HG03064 (cell line): ENCODE measurements around the gene SPATA6L.

Experiments used
- ATAC-seq: cut with Tn5 transposase; IDR thresholded peaks from one replicate; pipeline ENCODE4 v1.9.1; 2021; ENCODE audit warnings: low read depth; ENCODE audit not compliant: unreplicated experiment

SPATA6L gene

DNA sequence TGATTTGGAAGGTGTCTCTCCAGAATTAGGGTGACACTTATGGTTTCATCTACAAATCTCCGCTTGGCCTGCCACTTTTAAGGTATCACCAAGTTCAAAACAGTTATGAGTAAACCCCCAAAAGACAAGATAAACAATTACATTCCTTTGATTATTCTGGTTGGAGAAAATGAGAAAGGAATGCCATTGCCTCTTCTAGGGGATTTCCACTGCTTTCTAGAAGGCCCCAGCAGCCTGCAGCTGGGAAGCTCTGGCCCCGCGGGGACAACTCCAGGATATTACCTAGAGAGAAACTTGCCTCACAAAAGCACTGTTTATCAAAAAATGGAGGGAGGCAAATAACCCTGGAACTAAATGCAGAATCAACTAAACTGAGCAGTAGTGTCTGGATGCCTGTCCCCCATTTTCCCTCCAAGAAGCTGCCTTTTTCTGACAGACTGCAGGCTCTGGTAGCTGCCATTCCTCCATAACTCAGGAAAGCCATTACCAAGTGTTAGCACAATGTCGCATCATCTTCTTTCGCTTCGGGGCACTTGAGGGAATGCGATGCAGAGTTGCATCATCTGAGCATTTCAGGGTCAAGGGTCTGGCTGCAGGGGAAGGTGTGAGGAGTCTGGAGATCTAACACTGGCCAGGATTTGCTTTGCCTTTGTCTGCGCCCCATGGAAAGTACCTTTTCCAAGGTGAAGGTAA lies 75.7 kb downstream of the SPATA6L start:
- no peak for ATAC-seq

DNA sequence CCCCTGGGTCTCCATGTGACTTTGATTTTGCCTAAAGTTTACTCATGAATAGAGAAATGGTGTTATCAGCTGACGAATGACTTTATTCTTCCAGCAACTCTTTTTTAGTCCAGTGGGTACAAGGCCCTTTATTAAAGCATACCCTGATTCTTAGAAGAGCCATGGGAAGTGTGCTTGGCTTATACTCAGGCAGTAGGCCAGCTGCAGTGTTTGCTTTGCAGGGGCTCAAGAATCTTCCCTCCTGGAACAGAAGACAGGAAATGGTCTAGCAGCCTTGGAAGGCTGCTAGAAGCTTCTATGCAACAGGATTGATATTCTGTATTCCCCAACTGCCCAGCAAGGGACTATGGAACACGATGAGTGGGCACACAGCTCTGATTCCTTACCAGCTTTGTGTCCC lies 77.6 kb downstream of the SPATA6L start:
- ATAC-seq, result no peak

DNA sequence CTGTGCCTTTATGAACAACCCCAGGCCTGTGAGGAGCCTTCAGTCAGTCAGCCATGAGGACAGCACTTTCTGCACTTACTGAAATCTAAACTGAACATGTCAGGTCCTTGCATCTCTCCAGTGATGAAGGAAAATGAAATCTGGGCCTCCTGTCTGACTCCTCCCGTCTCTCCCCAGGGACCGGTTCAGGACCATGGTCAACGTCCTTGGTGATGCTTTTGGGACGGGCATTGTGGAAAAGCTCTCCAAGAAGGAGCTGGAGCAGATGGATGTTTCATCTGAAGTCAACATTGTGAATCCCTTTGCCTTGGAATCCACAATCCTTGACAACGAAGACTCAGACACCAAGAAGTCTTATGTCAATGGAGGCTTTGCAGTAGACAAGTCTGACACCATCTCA lies 81.1 kb downstream of the SPATA6L start:
- ATAC-seq, result no peak

DNA sequence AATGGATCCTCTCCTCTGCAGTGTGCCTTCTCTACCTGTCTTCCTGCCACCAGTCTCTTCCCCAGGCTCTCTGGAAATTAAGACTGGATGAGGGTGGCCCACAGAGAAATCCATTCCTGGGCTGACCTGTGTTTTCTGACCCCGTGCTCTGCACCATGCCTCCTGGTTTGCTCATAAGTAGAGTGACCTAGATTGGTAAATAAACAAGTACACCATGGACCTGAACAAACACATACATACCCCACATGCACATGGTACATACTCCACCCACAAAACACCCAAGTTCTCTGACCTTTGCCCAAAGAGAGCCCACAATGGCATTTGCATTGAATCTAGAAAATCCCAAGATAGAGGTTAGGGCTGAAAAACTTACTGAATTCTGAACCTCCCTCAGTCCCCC lies 81.6 kb downstream of the SPATA6L start:
- ATAC-seq, result no peak

DNA sequence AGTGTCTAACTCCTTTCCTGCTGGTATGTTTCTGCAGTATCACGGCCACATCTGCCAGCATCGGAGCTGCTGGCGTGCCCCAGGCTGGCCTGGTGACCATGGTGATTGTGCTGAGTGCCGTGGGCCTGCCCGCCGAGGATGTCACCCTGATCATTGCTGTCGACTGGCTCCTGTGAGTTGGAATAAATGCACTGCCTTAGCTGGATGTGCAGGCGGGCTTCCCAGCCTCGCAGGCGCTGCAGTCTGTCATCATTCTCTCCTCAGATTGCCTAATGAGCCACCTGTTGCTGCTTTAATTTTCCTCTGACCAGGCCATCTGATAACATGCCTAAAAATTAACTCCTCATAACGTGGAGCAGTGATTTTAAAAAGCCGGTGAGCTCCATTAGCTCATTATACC lies 83.3 kb downstream of the SPATA6L start:
- no peak for ATAC-seq

DNA sequence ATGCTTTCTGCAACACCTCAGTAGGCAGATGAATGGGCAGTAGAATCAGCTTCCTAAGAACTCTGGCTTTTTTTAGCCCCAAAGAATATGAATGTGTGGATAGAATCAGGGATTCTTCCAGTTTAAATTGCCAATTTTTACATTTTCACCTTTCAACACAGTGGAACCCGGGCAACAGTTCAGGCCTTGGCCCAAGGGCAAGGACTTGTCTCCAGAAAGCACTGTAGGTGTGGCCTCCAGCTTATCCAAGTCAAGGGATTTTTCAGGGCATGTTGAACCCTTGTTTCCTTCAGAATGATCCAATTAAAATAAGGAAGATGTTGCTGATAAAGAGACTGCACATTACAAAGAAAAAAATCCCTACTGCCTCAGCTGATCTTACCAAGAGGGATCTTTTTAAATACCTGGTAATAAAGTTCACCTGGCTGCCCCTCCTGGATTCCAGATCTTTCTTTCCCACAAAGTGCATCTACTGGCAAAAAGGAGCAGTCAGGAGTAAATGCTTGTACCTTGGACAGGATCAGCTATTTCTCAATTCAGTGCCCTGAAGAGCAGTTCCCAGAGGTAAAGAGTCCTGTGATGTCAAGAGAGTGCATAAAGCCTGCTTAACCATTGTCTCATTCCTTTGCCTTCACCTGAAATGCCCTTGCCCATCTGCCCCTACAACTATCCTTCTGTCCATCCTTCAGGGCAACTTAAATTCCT lies 84.3 kb downstream of the SPATA6L start:
- ATAC-seq, result no peak

DNA sequence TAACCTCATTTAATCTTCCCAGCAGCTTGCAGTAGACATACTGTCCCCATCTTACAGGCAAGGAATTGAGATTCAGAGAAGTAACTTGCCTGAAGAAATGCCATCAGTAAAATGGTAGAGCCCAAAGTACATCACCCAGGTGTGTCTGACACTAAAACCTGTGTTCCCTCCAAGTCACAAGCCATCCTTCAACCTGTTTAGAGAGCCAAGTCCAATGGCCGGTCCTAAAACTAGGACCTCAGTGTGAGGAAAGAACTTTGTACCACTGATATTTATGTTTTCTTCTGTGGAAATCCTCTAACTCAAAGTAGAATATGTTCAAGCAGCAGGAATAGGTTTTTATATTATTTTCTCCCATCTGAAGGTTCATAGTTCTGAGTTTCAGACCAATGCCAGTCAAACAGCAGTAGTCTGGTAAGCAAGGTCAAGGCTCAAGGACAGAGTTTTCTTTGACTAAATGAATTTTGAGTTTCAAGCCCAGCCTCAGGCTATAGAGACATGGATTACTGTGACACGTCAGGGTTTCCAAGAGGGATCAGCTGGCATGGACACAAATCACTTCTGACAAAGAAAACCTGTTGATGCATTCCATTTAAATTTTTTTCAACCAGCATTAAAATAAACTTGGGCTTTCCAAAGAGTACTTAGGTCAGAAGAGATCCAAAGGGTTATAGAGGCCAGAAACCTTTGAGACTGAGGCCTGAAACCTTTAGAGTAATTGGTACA lies 85.1 kb downstream of the SPATA6L start:
- ATAC-seq, result no peak

DNA sequence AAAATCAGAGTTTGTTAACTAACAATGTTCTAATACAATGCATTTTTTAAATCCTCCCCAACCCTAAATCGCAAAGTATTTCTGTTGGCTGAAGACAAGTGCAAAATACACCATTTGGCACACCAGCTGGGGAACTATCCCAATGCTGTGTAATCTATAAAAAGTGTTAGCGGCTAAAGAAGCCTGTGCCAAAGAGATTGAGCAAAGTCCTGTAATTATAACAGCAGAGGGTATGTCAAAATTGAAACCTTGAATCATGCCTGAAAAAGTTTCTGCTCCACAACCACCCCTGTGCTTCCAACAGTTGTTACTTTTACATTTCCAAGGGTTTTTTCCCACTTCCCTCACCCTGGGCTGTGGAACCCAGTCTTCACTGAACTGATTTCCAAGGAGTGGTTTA lies 87.3 kb downstream of the SPATA6L start:
- no peak for ATAC-seq

DNA sequence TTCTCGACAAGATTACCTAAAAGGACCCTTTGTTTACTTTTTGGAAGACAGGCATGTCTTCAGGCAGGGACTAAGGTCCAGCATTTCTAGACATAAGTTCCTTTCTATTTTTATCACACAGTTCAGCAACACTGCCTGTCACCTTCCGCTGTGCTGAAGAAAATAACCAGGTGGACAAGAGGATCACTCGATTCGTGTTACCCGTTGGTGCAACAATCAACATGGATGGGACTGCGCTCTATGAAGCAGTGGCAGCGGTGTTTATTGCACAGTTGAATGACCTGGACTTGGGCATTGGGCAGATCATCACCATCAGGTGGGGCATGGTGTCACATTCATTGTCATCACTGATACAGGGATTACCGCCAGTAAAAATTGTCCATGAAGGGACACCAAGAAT lies 89.8 kb downstream of the SPATA6L start:
- ATAC-seq, result no peak

DNA sequence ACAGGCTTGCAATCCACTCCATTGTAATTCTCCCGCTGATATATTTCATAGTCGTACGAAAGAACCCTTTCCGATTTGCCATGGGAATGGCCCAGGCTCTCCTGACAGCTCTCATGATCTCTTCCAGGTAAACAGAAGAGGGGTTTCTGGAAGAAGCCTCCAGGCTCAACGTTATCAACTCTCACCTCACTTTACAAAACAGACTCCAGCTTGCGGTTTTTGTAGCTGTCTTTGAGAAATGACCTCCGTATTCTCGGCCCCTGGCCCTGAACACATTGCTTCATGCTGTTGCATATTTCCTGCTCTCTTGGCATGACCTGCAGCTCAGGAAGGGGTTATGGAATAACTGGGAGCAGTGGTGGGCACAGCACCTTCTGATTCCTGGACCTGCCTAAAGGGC lies 90.3 kb downstream of the SPATA6L start:
- ATAC-seq, result no peak

DNA sequence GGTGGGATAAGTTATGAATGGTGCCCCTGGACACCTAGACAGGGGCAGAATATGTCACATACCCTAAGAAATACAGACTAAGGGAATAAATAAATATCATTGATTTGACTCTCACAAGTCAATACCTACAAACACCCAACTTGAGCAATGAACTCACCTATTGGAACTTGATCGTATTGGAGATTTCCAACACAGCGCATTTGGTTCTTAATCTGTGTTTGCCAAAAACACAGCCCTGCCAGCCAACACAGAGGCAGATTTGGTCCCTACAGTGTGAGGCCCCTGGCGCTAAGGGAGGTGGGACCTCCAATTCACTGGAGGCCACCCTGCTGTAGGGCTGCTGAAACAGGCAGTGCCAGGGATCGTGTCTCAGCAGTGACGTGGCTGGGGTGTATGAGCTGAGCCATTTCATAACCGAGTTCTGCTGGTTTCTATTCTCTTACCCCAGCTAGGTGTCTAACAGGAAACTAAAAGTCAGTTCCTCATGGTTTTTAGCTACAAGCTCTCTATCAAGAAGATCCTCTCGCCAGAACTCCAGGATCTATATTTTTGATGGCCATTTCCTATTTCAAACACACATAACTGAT lies 91.5 kb downstream of the SPATA6L start:
- peak; percentile 73 for ATAC-seq

DNA sequence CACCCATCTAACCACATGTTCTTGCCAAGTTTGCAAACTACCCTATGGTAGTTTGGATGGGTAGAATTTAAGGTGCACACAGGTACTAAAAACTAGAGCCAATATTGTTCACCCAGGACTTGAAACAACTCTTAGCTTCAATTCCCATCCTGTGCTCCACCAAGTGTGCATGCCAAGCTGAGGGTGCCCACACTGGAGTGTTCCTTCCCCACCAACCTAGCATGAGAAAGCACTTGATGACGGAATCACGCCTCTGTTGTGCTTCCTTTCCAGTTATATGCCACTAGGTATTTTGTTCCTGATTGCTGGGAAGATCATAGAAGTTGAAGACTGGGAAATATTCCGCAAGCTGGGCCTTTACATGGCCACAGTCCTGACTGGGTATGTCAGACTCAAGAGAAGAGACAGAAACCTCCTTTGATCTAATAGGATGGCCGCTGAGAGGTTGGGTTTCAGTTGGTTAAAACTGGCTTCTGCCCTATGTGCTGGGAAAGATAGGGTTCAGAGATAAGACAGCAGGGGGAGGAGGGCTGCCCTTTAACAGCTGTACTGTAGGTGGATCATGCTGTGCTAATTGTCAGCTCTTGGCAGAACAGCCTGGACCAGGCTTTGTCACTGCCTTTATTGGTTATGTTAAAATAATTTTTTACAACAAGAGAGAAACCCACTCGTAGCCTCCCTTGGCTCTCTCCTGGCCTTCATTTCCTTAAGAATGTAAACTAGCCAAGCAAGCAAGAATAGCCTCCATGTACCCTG lies 92.5 kb downstream of the SPATA6L start:
- no peak for ATAC-seq

DNA sequence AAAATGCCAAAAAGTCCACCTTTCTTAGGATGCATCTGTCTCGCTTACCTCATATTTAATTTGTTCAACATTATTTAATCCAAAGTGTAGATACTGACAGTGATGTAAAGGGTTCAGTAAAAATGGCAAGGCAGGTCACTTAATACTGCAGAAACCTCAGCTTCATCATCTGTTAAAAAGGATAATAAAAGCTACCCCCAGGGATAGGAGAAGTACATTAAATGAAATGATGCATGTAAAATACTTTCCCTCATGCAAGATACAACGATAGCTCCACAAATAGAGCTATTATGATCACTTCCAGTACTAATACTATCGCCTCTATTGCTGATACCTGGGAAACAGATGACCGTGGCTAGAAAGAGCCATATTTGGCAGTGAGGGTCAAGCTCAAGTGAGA lies 93.1 kb downstream of the SPATA6L start:
- no peak for ATAC-seq

DNA sequence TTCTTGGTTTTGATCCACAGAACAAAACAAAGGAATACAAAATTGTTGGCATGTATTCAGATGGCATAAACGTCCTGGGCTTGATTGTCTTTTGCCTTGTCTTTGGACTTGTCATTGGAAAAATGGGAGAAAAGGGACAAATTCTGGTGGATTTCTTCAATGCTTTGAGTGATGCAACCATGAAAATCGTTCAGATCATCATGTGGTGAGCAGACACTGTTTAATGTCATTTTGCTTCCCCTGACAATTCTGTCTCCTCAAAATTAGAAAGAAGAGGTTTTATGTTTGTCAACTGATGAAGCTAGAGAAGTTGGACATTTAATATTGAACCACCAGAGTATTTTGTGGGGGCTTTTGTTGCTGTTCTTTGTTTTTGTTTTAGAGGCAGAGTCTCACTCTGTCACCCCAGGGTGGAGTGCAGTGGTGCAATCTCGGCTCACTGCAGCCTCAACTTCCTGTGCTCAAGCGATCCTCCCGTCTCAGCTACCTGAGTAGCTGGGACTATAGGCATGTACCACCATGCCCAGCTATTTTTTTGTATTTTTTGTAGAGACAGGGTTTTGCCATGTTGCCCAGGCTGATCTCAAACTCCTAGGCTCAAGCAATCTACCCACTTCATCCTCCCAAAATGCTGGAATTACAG lies 94.0 kb downstream of the SPATA6L start:
- ATAC-seq, result no peak

DNA sequence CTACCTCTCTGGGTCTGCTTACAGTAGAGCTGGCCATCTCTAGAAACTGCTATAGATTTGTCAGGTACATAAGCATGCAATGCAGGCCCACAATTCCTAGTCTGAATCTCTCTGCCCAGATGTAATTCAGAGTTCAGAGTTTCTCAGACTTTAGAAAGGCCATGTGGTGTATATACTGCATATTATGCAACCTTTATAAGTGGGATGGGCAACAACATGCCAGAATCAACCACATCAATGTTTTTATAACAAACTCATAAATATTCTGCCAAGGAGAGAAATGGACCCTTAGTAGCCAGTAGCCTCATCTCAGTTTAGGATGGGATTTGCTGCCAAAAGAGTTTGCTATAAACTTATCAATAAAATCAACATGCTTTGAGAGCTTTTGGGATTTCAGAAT lies 97.2 kb downstream of the SPATA6L start:
- ATAC-seq, result no peak

DNA sequence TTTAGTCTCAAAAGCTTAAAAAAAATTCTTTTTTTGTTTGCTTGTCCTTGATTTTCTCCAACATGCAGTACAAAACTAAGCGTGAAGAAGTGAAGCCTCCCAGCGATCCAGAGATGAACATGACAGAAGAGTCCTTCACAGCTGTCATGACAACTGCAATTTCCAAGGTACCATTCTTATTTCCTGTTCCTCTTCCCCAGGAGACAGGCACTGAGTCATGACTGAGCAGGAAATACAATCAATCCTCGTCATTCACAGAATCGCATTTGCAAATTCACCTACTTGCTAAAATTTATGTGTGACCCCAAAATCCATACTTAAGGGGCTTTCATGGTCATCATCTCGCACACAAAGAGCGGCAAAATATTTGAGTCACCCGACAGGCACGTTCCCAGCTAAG lies 98.7 kb downstream of the SPATA6L start:
- no peak for ATAC-seq

DNA sequence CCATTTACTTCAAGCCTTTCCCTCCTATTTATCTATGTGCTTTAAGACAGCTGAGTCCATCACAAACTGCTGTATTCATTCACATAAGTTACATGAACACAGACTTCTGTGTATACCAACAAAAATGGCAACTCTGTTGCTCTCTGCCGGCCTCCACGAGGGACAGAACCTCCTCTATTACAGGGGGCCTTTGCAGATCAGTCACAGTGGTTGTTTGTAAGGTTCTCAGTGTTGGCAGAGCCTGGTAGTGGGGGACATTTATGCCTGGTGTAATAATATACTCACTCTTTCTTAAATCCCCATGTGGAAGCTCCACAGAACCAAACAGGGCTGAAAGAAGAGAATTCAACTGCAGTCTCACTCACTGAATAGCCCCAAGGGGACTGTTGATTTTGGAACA lies 99.5 kb downstream of the SPATA6L start:
- no peak for ATAC-seq

DNA sequence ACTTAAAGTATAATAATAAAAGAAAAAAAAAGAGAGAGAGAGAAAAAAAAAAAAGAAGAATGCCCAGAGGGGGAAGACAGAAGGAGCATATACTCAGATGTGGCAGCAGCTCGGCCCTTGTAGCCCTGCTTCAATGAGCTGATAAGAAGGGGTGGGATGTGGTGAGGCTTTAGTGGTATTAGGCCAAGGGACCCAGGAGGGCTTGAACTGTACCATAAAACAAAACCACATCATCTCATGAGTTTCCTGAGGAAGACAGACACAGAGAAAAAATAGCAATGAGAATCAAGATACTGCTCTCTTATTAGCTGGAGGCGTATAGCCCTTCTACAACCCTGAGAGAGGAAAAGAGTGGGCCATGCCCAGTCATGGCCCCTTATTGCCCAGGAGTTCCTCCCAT lies 103.2 kb downstream of the SPATA6L start:
- no peak for ATAC-seq

DNA sequence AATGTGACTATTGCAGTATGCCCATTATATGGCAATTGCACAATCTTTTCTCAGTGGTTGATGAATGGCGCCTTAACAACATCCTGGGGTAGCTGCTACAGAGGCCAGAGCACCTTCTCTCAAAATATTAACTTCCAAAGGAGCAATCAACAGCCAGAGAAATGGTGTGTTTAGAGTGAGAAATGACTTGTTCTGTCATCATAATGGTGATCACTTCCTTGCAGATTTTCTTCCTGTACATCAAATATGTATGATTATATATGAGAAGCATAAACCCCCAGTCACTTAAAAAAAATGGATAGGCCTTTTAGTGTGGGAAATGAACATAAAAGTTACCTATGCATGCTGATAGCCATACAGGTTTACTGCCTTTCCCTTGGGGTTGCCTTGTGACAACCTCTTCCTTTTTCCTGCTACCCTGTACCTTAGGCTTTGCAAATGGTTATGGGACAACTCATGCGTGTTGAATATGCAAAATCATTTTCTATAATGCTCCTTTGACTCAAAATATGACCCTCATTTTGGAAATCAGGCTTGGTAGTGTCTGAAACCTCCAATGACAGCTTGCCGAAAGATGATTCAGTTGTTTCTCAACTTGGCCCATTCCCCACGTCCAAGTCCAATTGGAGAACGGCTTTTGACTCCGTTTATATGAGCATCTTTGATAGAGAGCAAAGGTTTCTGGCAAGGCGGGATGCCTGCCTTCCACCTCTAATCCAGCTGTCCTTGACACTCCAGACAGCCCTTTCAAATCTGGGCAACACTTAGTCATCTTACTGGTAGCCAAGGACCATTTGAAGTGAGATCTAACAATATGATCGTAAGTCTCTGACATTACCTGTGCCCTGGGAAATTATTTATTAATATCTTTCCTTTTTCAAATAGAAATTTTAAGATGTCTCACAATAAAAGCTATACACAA lies 106.8 kb downstream of the SPATA6L start:
- peak; percentile 91 for ATAC-seq
